ENCODE measurements around the gene RACGAP1.

GRCh38 chr12:49961111-49961922 is 64.0 kb downstream of the RACGAP1 start, which contains the start of gene AQP5:
- TF ChIP-seq CTCF (IDR thresholded peaks at IDR 0.05; ENCODE audit: insufficient read depth, low read length) (no peak), REST (IDR thresholded peaks at IDR 0.05; ENCODE audit: insufficient replicate concordance, low read depth) (no peak), GABPA (IDR thresholded peaks at IDR 0.05; ENCODE audit: low read depth) (no peak), POLR2AphosphoS5 (IDR thresholded peaks at IDR 0.05; ENCODE audit: low read depth) (no peak)

All from HL-60 (cell line).